ENCODE data around the gene TRIM63.

Gene TRIM63

GRCh38 chr1:26083208-26083607 is 15.8 kb upstream of the TRIM63 start:
- Histone ChIP-seq H3K4me3 (ENCODE audit: low read length) (no peak overlapping the region), H3K4me1 (ENCODE audit: control insufficient read depth, insufficient read depth, low read length) (no peaks in the 10 kb centered on the region), H3K9me3 (replicated peaks; ENCODE audit: low read length) (no peaks in the 10 kb centered on the region), H3K36me3 (ENCODE audit: insufficient read depth, low read length) (no peaks in the 10 kb centered on the region), H3K4me2 (ENCODE audit: low read length) (no peak overlapping the region), H3K27me3 (ENCODE audit: control insufficient read depth, insufficient read depth, low read length) (peaks cover 47% of the 10 kb centered on the region), H3K9ac (ENCODE audit: low read depth, low read length) (no peak overlapping the region)

GRCh38 chr1:26082020-26082350 is 14.6 kb upstream of the TRIM63 start:
- Histone ChIP-seq H3K4me3 (ENCODE audit: low read length) (no peak overlapping the region), H3K4me1 (ENCODE audit: control insufficient read depth, insufficient read depth, low read length) (no peaks in the 10 kb centered on the region), H3K9ac (ENCODE audit: low read depth, low read length) (no peak overlapping the region), H3K4me2 (ENCODE audit: low read length) (no peak overlapping the region), H3K9me3 (replicated peaks; ENCODE audit: low read length) (no peaks in the 10 kb centered on the region), H3K27me3 (ENCODE audit: control insufficient read depth, insufficient read depth, low read length) (peaks cover 54% of the 10 kb centered on the region), H3K36me3 (ENCODE audit: insufficient read depth, low read length) (no peaks in the 10 kb centered on the region)

GRCh38 chr1:26081267-26082019 is 14.0 kb upstream of the TRIM63 start:
- H3K4me2 ChIP-seq (ENCODE audit: low read length) = no peak overlapping the region
- no peak overlapping the region for H3K9ac ChIP-seq (ENCODE audit: low read depth, low read length)
- peaks cover 52% of the 10 kb centered on the region for H3K27me3 ChIP-seq (ENCODE audit: control insufficient read depth, insufficient read depth, low read length)
- no peaks in the 10 kb centered on the region for H3K36me3 ChIP-seq (ENCODE audit: insufficient read depth, low read length)
- H3K4me3 ChIP-seq (ENCODE audit: low read length) = no peak overlapping the region
- H3K4me1 ChIP-seq (ENCODE audit: control insufficient read depth, insufficient read depth, low read length) = no peaks in the 10 kb centered on the region
- H3K9me3 ChIP-seq (replicated peaks; ENCODE audit: low read length) = no peaks in the 10 kb centered on the region

- Histone ChIP-seq H3K27me3 (ENCODE audit: control insufficient read depth, insufficient read depth, low read length) (peaks cover 56% of the 10 kb centered on the region), H3K9me3 (replicated peaks; ENCODE audit: low read length) (no peaks in the 10 kb centered on the region), H3K4me3 (ENCODE audit: low read length) (no peak overlapping the region), H3K36me3 (ENCODE audit: insufficient read depth, low read length) (no peaks in the 10 kb centered on the region), H3K9ac (ENCODE audit: low read depth, low read length) (no peak overlapping the region), H3K4me2 (ENCODE audit: low read length) (no peak overlapping the region), H3K4me1 (ENCODE audit: control insufficient read depth, insufficient read depth, low read length) (no peaks in the 10 kb centered on the region)
These were observed 12.8 kb upstream of the TRIM63 start for GRCh38 chr1:26079960-26080814.

DNA sequence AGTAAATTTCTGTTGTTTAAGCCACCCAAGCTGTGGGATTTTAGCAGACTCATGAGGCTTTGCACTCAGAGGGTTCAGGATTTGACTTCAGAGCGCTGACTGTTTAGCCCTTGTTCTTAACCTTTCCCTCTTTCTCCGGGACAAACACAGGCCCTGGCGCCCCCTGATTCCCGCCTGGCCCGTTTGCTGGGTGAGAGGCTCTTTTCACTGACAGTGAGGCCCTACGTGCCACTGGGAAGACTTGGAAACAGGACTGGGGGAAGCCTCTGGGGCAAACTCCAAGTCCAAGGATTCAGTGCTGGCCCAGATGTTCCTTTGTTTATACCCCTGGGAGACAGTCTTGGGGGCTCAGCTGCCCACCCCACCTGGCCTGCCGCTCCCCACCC is 11.7 kb upstream of the TRIM63 start:
- H3K4me1 ChIP-seq (ENCODE audit: control insufficient read depth, insufficient read depth, low read length) = no peaks in the 10 kb centered on the region
- no peaks in the 10 kb centered on the region for H3K9me3 ChIP-seq (replicated peaks; ENCODE audit: low read length)
- no peak overlapping the region for H3K9ac ChIP-seq (ENCODE audit: low read depth, low read length)
- H3K4me2 ChIP-seq (ENCODE audit: low read length) = no peak overlapping the region
- H3K36me3 ChIP-seq (ENCODE audit: insufficient read depth, low read length) = no peaks in the 10 kb centered on the region
- no peak overlapping the region for H3K4me3 ChIP-seq (ENCODE audit: low read length)
- peaks cover 56% of the 10 kb centered on the region for H3K27me3 ChIP-seq (ENCODE audit: control insufficient read depth, insufficient read depth, low read length)

DNA sequence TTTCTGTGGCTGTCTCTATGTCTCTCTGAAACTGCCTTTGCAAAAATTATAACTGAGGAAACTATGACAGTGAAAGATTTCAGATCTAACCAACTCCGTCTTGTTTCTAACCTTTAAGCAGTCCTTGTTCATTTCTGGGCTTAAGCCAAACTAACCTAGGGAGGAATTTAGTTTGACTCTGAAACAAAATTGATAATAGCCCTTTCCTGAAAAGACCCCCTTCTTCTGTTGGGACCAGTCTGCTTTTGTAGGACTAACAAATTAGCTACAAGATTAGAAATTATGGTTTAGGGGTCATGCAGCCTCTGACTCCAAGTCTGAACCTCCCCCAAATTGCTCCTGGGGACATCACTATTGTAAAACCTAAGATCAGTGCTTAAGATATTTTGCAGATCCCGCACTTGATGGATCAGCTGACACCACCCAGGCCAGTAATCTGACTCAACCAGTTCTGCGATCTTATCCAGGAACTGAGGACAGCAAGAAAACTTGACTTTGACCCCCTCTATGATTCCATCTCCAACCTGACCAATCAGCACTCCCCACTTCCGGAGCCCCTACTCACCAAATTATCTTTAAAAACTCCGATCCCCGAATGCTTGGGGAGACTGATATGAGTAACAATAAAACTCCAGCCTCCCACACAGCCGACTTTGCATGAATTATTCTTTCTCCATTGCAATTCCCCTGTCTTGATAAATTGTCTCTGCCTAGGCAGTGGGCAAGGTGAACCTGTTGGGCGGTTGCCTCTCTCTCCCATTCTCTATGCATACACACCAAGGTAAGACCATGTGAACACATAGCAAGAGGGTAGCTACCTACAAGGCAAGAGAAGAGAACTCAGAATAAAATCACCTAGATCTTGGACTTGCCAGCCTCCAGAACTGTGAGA is 11.1 kb upstream of the TRIM63 start:
- peaks cover 56% of the 10 kb centered on the region for H3K27me3 ChIP-seq (ENCODE audit: control insufficient read depth, insufficient read depth, low read length)
- H3K36me3 ChIP-seq (ENCODE audit: insufficient read depth, low read length) = no peaks in the 10 kb centered on the region
- H3K4me3 ChIP-seq (ENCODE audit: low read length) = no peak overlapping the region

GRCh38 chr1:26077524-26077923 is 10.1 kb upstream of the TRIM63 start:
- H3K9me3 ChIP-seq (replicated peaks; ENCODE audit: low read length) = no peaks in the 10 kb centered on the region
- no peaks in the 10 kb centered on the region for H3K36me3 ChIP-seq (ENCODE audit: insufficient read depth, low read length)
- H3K4me3 ChIP-seq (ENCODE audit: low read length) = no peak overlapping the region
- H3K4me2 ChIP-seq (ENCODE audit: low read length) = no peak overlapping the region
- H3K27me3 ChIP-seq (ENCODE audit: control insufficient read depth, insufficient read depth, low read length) = peaks cover 57% of the 10 kb centered on the region
- no peak overlapping the region for H3K9ac ChIP-seq (ENCODE audit: low read depth, low read length)
- no peaks in the 10 kb centered on the region for H3K4me1 ChIP-seq (ENCODE audit: control insufficient read depth, insufficient read depth, low read length)

More for the DNA sequence above, 11.1 kb upstream of the TRIM63 start:
- H3K9me3 ChIP-seq (replicated peaks; ENCODE audit: low read length) = no peaks in the 10 kb centered on the region
- no peak overlapping the region for H3K9ac ChIP-seq (ENCODE audit: low read depth, low read length)
- H3K4me1 ChIP-seq (ENCODE audit: control insufficient read depth, insufficient read depth, low read length) = no peaks in the 10 kb centered on the region
- no peak overlapping the region for H3K4me2 ChIP-seq (ENCODE audit: low read length)

DNA sequence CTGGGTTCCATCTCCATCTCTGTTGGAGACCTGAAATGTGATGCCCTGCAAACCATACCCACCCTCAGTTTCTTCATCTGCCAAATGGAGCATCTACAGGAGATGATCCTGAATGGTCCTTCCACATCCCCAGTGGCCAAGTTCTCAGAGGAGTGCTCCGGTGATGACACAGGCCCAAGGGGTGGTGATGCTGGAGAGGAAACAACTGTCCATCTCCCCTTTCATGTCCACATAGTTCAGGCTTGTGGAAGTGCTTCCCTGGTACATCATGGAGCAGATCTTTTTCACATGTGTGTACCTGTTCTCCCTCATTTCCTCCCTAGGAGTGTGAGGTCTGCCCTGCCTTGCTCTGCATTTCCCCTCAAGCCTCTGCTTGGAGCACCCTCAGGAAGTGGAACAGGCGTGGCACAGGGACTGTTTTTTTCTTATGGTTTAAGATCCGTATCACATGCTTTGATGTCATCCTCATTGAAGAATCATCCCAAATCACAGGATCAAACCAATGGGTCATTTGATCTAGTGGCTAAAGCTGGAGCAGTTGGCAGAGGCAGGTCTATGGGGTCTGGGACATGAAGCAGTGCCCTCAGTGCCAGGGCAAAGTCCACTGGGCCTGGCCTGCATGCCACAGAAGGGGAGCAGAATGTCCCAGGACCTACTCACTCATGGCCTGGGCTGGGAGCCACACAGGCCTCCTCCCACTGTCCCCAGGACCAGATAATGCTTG is 8.2 kb upstream of the TRIM63 start:
- no peak overlapping the region for H3K4me2 ChIP-seq (ENCODE audit: low read length)
- peaks cover 70% of the 10 kb centered on the region for H3K27me3 ChIP-seq (ENCODE audit: control insufficient read depth, insufficient read depth, low read length)
- no peak overlapping the region for H3K9ac ChIP-seq (ENCODE audit: low read depth, low read length)
- H3K36me3 ChIP-seq (ENCODE audit: insufficient read depth, low read length) = no peaks in the 10 kb centered on the region
- H3K4me1 ChIP-seq (ENCODE audit: control insufficient read depth, insufficient read depth, low read length) = no peaks in the 10 kb centered on the region
- no peak overlapping the region for H3K4me3 ChIP-seq (ENCODE audit: low read length)
- H3K9me3 ChIP-seq (replicated peaks; ENCODE audit: low read length) = no peaks in the 10 kb centered on the region

DNA sequence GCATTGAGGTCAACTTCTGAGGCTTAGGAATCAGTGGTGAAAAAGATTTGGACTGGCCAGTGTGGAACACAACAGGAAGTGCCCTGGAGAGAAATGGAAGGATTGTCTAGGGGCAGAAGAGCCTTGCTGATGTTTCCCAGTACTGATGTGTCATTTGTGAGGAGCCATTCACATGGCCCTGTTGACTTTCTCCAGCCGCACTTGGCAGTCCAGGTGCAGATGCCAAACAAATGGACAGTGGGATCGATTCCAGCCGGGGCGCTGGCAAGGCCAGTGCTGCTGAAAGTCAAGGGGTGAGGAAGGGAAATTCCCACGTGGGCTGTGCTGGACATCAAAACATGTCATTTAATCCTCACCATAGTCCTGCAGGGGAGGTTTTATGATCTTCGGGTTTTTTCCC is 4.9 kb upstream of the TRIM63 start:
- Histone ChIP-seq H3K9ac (ENCODE audit: low read depth, low read length) (no peak overlapping the region), H3K4me3 (ENCODE audit: low read length) (no peak overlapping the region), H3K9me3 (replicated peaks; ENCODE audit: low read length) (no peaks in the 10 kb centered on the region), H3K27me3 (ENCODE audit: control insufficient read depth, insufficient read depth, low read length) (peaks cover 80% of the 10 kb centered on the region), H3K4me2 (ENCODE audit: low read length) (no peak overlapping the region), H3K4me1 (ENCODE audit: control insufficient read depth, insufficient read depth, low read length) (no peaks in the 10 kb centered on the region), H3K36me3 (ENCODE audit: insufficient read depth, low read length) (no peaks in the 10 kb centered on the region)

- no peaks in the 10 kb centered on the region for H3K9me3 ChIP-seq (replicated peaks; ENCODE audit: low read length)
- H3K4me1 ChIP-seq (ENCODE audit: control insufficient read depth, insufficient read depth, low read length) = no peaks in the 10 kb centered on the region
- no peaks in the 10 kb centered on the region for H3K36me3 ChIP-seq (ENCODE audit: insufficient read depth, low read length)
- no peak overlapping the region for H3K4me2 ChIP-seq (ENCODE audit: low read length)
- no peak overlapping the region for H3K9ac ChIP-seq (ENCODE audit: low read depth, low read length)
- H3K27me3 ChIP-seq (ENCODE audit: control insufficient read depth, insufficient read depth, low read length) = peaks cover 85% of the 10 kb centered on the region
- H3K4me3 ChIP-seq (ENCODE audit: low read length) = no peak overlapping the region
These were observed 3.5 kb upstream of the TRIM63 start for GRCh38 chr1:26070963-26071342.
